IMR-90 (cell line): ENCODE data around the gene ADAM23. TPM values are rescaled to one million over a fixed set of nuclear protein-coding genes. Genes with fewer than 3 reads are reported as not detected.

Source experiments
- ATAC-seq: fragments of 200-7000 bp; cut with Tn5 transposase; 2 replicates; pipeline ENCODE4 v1.9.1; 2020; ENCODE audit warnings: low read depth, mild to moderate bottlenecking, moderate library complexity
- BruUV-seq: library from RNA; stranded (reverse); fragments of 400-500 nt; replicated peaks from 2 replicates; lab custom pipeline; 2021; lab: Mats Ljungman, UMichigan
- CTCF ChIA-PET: fragments of 300-600 bp; formaldehyde crosslinking; extraction: SDS; loops from one replicate; lab custom pipeline; 2021; ENCODE audit warnings: antibody characterized with exemption; lab: Yijun Ruan, JAX
- POLR2A ChIA-PET: fragments of 300-600 bp; sonication (Branson Sonifier 250); formaldehyde crosslinking; loops from one replicate; lab custom pipeline; 2022; ENCODE audit warnings: antibody characterized with exemption; ENCODE audit not compliant: unreplicated experiment; lab: Charles Lee
- DNase-seq: peaks from one replicate; pipeline ENCODE4 v3.0.0; 2013
- H2AFZ ChIP-seq: replicated peaks from 2 replicates; pipeline ENCODE3; 2013; ENCODE audit warnings: low read length, mild to moderate bottlenecking; ENCODE audit not compliant: poor library complexity
- H2AK5ac ChIP-seq: 2 replicates; pipeline ENCODE4 v1.6.1; 2013; ENCODE audit warnings: low read depth, low read length, inconsistent platforms
- H2AK9ac ChIP-seq: replicated peaks from 2 replicates; pipeline ENCODE3; 2013; ENCODE audit warnings: mild to moderate bottlenecking, low read depth, low read length, moderate library complexity; ENCODE audit not compliant: poor library complexity
- H2BK120ac ChIP-seq: 2 replicates; pipeline ENCODE4 v1.6.1; 2013; ENCODE audit warnings: low read depth, low read length, inconsistent platforms
- H2BK15ac ChIP-seq: 3 replicates; pipeline ENCODE4 v1.6.1; 2013; ENCODE audit warnings: low read depth, low read length, inconsistent platforms
- H2BK20ac ChIP-seq: 2 replicates; pipeline ENCODE4 v1.6.1; 2013; ENCODE audit warnings: low read depth, mild to moderate bottlenecking, inconsistent platforms, low read length, moderate library complexity
- H2BK5ac ChIP-seq: 2 replicates; pipeline ENCODE4 v1.6.1; 2013; ENCODE audit warnings: mild to moderate bottlenecking, low read depth, low read length, inconsistent platforms; ENCODE audit not compliant: poor library complexity, severe bottlenecking
- H3K14ac ChIP-seq: replicated peaks from 2 replicates; pipeline ENCODE4 v1.6.1; 2013; ENCODE audit warnings: low read depth, low read length, inconsistent platforms
- H3K18ac ChIP-seq: 2 replicates; pipeline ENCODE4 v1.6.1; 2013; ENCODE audit warnings: low read depth, low read length, control low read depth
- H3K23ac ChIP-seq: 2 replicates; pipeline ENCODE4 v1.6.1; 2013; ENCODE audit warnings: low read depth, low read length, inconsistent platforms
- H3K27ac ChIP-seq: 2 replicates; pipeline ENCODE4 v1.5.1; 2013; ENCODE audit warnings: mild to moderate bottlenecking, control low read depth, low read length; ENCODE audit not compliant: insufficient read depth
- H3K27me3 ChIP-seq: 2 replicates; pipeline ENCODE4 v1.6.1; 2013; ENCODE audit warnings: low read length; ENCODE audit not compliant: control insufficient read depth, insufficient read depth
- H3K36me3 ChIP-seq: 2 replicates; pipeline ENCODE4 v1.6.1; 2013; ENCODE audit warnings: low read length, mixed read lengths; ENCODE audit not compliant: control insufficient read depth, insufficient read depth
- H3K4ac ChIP-seq: 2 replicates; pipeline ENCODE4 v1.6.1; 2013; ENCODE audit warnings: low read depth, low read length, inconsistent platforms
- H3K4me1 ChIP-seq: 2 replicates; pipeline ENCODE4 v1.6.1; 2013; ENCODE audit warnings: low read length, mixed read lengths; ENCODE audit not compliant: control insufficient read depth, insufficient read depth
- H3K4me2 ChIP-seq: 2 replicates; pipeline ENCODE4 v1.6.1; 2013; ENCODE audit warnings: low read depth, mild to moderate bottlenecking, control low read depth, low read length, moderate library complexity
- H3K4me3 ChIP-seq: 2 replicates; pipeline ENCODE4 v1.5.1; 2013; ENCODE audit warnings: low read depth, mild to moderate bottlenecking, control low read depth, low read length, moderate library complexity; ENCODE audit not compliant: insufficient read depth
- H3K56ac ChIP-seq: 2 replicates; pipeline ENCODE4 v1.6.1; 2013; ENCODE audit warnings: low read length, inconsistent platforms; ENCODE audit not compliant: insufficient read depth; ENCODE audit errors: extremely low read depth
- H3K79me1 ChIP-seq, 2 experiments: 2 replicates each; pipeline ENCODE4 v1.6.1; 2013; ENCODE audit warnings: low read length in 2 of 2, inconsistent platforms in 1 of 2, low read depth in 1 of 2
- H3K9ac ChIP-seq: 2 replicates; pipeline ENCODE4 v1.6.1; 2013; ENCODE audit warnings: low read depth, low read length, control low read depth
- H3K9me1 ChIP-seq: 2 replicates; pipeline ENCODE4 v1.6.1; 2013; ENCODE audit warnings: low read length, inconsistent platforms; ENCODE audit not compliant: insufficient read depth
- H3K9me3 ChIP-seq: 2 replicates; pipeline ENCODE4 v1.6.1; 2013; ENCODE audit warnings: low read length; ENCODE audit not compliant: control insufficient read depth, insufficient read depth
- H4K20me1 ChIP-seq: 2 replicates; pipeline ENCODE4 v1.6.1; 2013; ENCODE audit warnings: low read length, inconsistent platforms; ENCODE audit not compliant: insufficient read depth
- H4K5ac ChIP-seq: 2 replicates; pipeline ENCODE4 v1.6.1; 2013; ENCODE audit warnings: mild to moderate bottlenecking, low read depth, low read length, control low read depth
- H4K8ac ChIP-seq, 2 experiments: 2 replicates each; pipeline ENCODE4 v1.6.1; 2013; ENCODE audit warnings: low read depth in 2 of 2, low read length in 2 of 2, control low read depth in 1 of 2, inconsistent platforms in 1 of 2
- H4K91ac ChIP-seq: 2 replicates; pipeline ENCODE4 v1.6.1; 2013; ENCODE audit warnings: low read depth, low read length, inconsistent platforms; ENCODE audit not compliant: insufficient read depth
- CHD1 ChIP-seq: IDR thresholded peaks from 2 replicates; pipeline ENCODE4 v1.6.1; 2012; ENCODE audit warnings: low read depth, low read length, improper control_type of control experiment
- MAZ ChIP-seq: IDR thresholded peaks from 2 replicates; pipeline ENCODE4 v1.6.1; 2012; ENCODE audit warnings: low read depth, mild to moderate bottlenecking, low read length, improper control_type of control experiment, moderate library complexity, borderline replicate concordance
- NFE2L2 ChIP-seq: fragments of 150-350 bp; IDR thresholded peaks from 2 replicates; pipeline ENCODE4 v1.6.1; 2016; ENCODE audit warnings: low read depth, mild to moderate bottlenecking, low read length
- POLR2A ChIP-seq: IDR thresholded peaks from 2 replicates; pipeline ENCODE4 v1.6.1; 2012; ENCODE audit warnings: mild to moderate bottlenecking, low read depth, low read length
- SMC3 ChIP-seq: fragments of 150-350 bp; IDR thresholded peaks from 2 replicates; pipeline ENCODE4 v1.6.1; 2016; ENCODE audit warnings: low read depth, mild to moderate bottlenecking, antibody characterized with exemption, low read length, moderate library complexity
- WGBS, 2 experiments: methylation state at CpG; one replicate each; pipeline versions ENCODE4 v1.1.5 to v1.1.7; 2013; ENCODE audit warnings: missing lambda C conversion rate in 2 of 2; ENCODE audit not compliant: insufficient read length in 1 of 2; ENCODE audit errors: extremely low coverage in 2 of 2; 5-methylcytosine and 5-hydroxymethylcytosine counted together
- dilution Hi-C: fragments of 300-500 bp; cut with HindIII; formaldehyde crosslinking; loops from one replicate; pipeline ENCODE4 v1.14.3; 2018; ENCODE audit warnings: low sequenced_read_pairs; ENCODE audit not compliant: unreplicated experiment
- in situ Hi-C: fragments of 300-500 bp; cut with MboI; formaldehyde crosslinking; loops from 3 replicates; pipeline ENCODE4 v1.14.3; 2019; ENCODE audit warnings: low sequenced_read_pairs, inconsistent platforms, mixed read lengths
- intact Hi-C: fragments of 100-400 bp; cut with micrococcal nuclease; formaldehyde crosslinking; loops from 2 replicates; pipeline ENCODE4 v1.10.0; 2022
- polyA plus RNA-seq, 3 experiments: library from polyadenylated mRNA; depleted of rRNA; stranded (reverse); fragments of >200 nt; gene quantifications; 2 replicates each; pipeline ENCODE4 v1.2.3, GENCODE V29; 2012; ENCODE audit warnings: low replicate concordance in 1 of 3
- total RNA-seq: library from RNA; depleted of rRNA; stranded (reverse); fragments of >200 nt; gene quantifications from 2 replicates; pipeline ENCODE4 v1.2.3, GENCODE V29; 2012
- TF ChIP-seq, protein P1 (sequence below): conservative IDR thresholded peaks from 2 replicates; pipeline ENCODE4 v1.5.1; 2012; ENCODE audit warnings: mild to moderate bottlenecking, low read depth, low read length, improper control_type of control experiment

ADAM23 gene
- total and polyA plus RNA-seq, 2 of the 4 experiments (the other 2 are of a cell fraction): 2.9 to 10.3 TPM

DNA sequence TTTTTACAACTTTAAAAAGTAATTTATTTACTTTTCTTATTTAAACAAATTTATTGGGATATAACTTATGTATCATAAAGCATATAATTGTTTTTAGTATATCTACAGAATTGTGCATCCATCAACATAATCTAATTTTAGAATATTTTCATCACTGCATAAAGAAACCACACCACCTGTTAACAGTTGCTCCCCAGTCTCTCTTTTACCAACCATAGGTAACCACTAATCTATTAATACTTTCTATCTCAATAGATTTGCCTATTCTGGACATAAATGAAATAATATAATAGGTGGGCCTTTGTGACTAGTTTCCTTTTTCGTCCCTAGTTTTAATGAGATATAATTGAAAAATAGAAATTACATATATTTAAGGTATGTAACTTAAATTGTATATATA, 90.6 kb downstream of the ADAM23 start:
- no peak overlapping the region for H4K91ac ChIP-seq
- no peak overlapping the region for H2AFZ ChIP-seq
- no peak overlapping the region for H2BK120ac ChIP-seq
- no peak overlapping the region for H3K4me3 ChIP-seq
- ChIA-PET CTCF (no interaction called here), POLR2A (no interaction called here)
- H2AK5ac ChIP-seq: no peak overlapping the region
- WGBS, 2 experiments: no CpG with 5 or more reads among the region's 1 CpG
- H3K79me1 ChIP-seq: no peaks in the 10 kb centered on the region
- no peak overlapping the region for H2BK15ac ChIP-seq
- ATAC-seq (no peak), DNase-seq (no peak)
- no peaks in the 10 kb centered on the region for H3K9me3 ChIP-seq
- no TSS peak for BruUV-seq
- in situ Hi-C loops: no loop called here
- no peaks in the 10 kb centered on the region for H3K27me3 ChIP-seq
- no peak overlapping the region for H4K5ac ChIP-seq
- TF ChIP-seq POLR2A: no peak
- TF ChIP-seq, protein P1, sequence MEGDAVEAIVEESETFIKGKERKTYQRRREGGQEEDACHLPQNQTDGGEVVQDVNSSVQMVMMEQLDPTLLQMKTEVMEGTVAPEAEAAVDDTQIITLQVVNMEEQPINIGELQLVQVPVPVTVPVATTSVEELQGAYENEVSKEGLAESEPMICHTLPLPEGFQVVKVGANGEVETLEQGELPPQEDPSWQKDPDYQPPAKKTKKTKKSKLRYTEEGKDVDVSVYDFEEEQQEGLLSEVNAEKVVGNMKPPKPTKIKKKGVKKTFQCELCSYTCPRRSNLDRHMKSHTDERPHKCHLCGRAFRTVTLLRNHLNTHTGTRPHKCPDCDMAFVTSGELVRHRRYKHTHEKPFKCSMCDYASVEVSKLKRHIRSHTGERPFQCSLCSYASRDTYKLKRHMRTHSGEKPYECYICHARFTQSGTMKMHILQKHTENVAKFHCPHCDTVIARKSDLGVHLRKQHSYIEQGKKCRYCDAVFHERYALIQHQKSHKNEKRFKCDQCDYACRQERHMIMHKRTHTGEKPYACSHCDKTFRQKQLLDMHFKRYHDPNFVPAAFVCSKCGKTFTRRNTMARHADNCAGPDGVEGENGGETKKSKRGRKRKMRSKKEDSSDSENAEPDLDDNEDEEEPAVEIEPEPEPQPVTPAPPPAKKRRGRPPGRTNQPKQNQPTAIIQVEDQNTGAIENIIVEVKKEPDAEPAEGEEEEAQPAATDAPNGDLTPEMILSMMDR: no peak
- TF ChIP-seq MAZ: no peak
- TF ChIP-seq CHD1: no peak
- no peak for TF ChIP-seq SMC3
- no peak for TF ChIP-seq NFE2L2
- no peaks in the 10 kb centered on the region for H3K9me1 ChIP-seq
- H3K27ac ChIP-seq: no peak overlapping the region
- H3K36me3 ChIP-seq: no peaks in the 10 kb centered on the region
- no peak overlapping the region for H3K14ac ChIP-seq
- H2BK20ac ChIP-seq: no peak overlapping the region
- dilution Hi-C loops: no loop called here
- H3K56ac ChIP-seq: no peak overlapping the region
- no peak overlapping the region for H3K4me2 ChIP-seq
- no peak overlapping the region for H4K8ac ChIP-seq
- intact Hi-C loops: no loop called here
- H3K9ac ChIP-seq: no peak overlapping the region
- no peak overlapping the region for H2BK5ac ChIP-seq
- no peak overlapping the region for H3K18ac ChIP-seq
- H3K23ac ChIP-seq: no peak overlapping the region
- no peak overlapping the region for H3K4ac ChIP-seq
- H2AK9ac ChIP-seq: no peak overlapping the region
- H4K20me1 ChIP-seq: no peaks in the 10 kb centered on the region
- H3K4me1 ChIP-seq: no peaks in the 10 kb centered on the region
